HT1080 (cell line): ENCODE data around the gene HACE1. TPM values are rescaled to one million over a fixed set of nuclear protein-coding genes. Genes with fewer than 3 reads are reported as not detected.
"Not testable (repeated sequence)": the region's sequence is repeated elsewhere in the genome, so short reads cannot be mapped to it uniquely, and the experiment has no call there.

Source experiments
- DNase-seq: peaks from one replicate; pipeline ENCODE4 v3.0.0-alpha.2; 2015; ENCODE audit warnings: low read depth
- total RNA-seq: library from RNA; depleted of rRNA; stranded (reverse); fragments of >200 nt; shearing (Covaris generic); gene quantifications from 2 replicates; pipeline ENCODE4 v1.2.3, GENCODE V29; 2014

HACE1 gene
- total RNA-seq, 1 experiment from 2014 or later = 5.8 TPM

- no peak for DNase-seq
Measured at GRCh38 chr6:104835782-104836181, 23.9 kb downstream of the HACE1 start.

DNA sequence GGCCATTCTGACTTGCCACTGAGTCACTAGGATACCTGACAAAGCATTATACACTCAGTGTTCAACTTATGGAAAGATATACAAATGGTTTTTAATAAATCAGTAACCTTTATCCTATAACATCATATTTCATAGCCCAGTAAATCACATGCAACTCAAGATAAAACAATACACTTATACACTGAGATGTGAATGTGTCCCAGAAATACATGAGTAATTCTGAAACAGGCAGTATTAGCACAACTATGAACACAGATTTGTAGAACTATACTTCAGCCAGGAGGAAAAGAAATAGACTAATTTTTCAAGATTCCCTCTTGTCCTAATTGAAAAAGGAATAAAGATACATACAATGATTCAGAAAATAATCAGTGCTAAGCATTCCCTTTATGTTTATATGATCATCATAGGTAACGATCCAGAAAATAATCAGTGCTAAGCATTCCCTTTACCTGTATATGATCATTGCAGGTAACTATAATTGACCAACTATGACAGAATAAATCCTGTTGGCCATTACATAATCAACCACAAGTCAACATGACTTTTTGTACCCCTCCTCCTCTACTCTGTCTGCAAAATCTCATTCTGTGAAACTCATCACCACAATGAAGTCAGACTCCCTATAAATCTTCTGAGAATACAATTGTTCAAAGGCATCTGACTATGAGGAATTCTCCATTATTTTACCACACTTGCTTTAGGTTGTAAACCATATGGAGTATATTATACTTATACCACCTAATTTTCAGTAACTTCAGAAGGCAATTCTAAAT lies 30.3 kb downstream of the HACE1 start:
- no peak for DNase-seq

GRCh38 chr6:104828478-104828877 lies 31.2 kb downstream of the HACE1 start:
- no peak for DNase-seq

DNA sequence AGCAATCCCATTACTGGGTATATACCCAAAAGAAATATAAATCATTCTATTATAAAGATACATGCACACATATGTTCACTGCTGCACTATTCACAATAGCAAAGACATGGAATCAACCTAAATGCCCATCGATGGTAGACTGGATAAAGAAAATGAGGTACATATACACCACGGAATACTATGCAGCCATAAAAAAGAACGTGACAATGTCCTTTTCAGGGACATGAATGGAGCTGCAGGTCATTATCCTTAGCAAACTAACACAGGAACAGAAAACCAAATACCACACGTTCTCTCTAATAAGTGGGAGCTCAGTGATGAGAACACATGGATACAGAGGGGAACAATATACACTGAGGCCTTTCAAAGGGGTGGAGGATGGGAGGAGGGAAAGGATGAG lies 38.9 kb downstream of the HACE1 start:
- DNase-seq = not testable (repeated sequence)

- no peak for DNase-seq
Measured at GRCh38 chr6:104816125-104816524, 43.6 kb downstream of the HACE1 start.

DNA sequence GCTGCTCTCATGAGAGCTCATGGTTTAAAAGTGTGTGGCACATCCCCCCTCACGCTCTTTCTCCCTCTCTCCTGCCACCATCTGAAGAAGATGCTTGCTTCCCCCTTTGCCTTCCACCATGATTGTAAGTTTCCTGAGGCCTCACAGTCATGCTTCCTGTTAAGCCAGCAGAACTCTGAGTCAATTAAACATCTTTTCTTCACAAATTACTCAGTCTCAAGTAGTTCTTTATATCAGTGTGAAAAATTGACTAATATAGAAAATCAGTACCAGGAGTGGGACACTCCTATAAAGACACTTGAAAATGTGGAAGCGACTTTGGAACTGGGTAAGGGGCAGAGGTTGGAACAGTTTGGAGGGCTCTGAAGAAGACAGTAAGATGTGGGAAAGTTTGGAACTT lies 45.0 kb downstream of the HACE1 start:
- no peak for DNase-seq

- no peak for DNase-seq
Measured at GRCh38 chr6:104813552-104813951, 46.2 kb downstream of the HACE1 start.

DNA sequence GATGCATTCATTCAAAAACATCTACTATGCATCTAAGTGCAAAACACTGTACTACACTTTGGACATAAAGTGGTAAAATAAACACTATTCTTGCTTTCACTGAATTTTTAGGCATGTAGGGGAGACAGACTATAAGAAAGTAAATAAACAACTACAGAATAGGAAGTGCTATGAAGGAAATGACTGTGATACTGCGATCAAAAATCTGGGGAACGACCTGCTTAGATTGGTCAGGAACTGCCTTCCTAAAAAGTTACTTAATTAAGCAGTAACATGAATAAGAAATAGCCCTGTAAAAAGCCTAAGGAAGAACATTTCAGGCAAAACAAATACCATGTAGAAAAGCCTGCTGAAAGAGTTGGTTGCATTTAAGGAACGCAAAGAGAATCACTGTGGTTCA lies 50.6 kb downstream of the HACE1 start:
- DNase-seq = no peak

GRCh38 chr6:104805335-104805734 lies 54.4 kb downstream of the HACE1 start:
- DNase-seq = not testable (repeated sequence)

DNA sequence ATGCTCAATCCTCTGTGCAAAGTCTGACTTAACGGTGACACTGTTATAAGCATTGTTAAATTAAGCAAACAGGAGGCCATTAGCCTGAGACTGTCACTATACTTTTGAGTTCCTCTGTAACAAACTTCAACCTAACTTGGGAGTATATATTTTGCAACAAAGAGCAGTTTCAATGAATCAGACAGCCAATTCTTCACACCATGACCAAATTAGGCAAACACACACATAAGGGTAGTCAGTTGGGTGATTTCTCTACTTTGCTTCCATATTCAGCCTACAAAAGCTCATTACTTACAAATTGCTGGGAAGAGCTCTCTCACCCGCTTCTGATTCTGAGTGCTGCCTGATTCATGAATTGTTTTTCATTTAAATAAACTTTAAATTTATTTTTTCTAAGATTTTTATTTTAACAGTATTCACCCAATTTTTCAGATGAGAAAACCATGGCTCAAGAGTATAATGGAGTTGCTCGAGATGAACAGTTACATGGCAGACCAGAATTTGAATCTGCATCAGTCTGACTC lies 60.5 kb downstream of the HACE1 start:
- no peak for DNase-seq

- no peak for DNase-seq
Measured at GRCh38 chr6:104796031-104796785, 63.5 kb downstream of the HACE1 start.

DNA sequence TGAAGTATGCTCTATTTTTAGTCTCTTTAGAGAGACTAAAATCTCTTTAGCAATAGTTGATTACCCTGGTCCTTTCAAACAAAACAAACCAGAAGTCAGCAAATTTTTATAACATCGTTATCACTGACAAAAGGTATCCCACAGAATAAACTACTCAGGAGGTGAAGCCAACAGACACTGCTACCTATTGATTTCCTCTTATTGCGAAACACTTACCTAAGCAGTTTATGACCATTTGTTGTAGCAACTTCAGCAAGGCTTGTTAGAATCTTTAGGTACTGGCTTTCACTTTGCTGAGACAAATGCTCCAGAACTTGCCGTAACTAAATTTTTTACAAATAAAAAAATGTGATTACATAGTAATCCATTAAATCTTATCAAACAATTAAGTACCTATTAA lies 64.4 kb downstream of the HACE1 start:
- DNase-seq = no peak

GRCh38 chr6:104789770-104790190 lies 69.9 kb downstream of the HACE1 start:
- peak; percentile 82 for DNase-seq

- DNase-seq = no peak
Measured at GRCh38 chr6:104788400-104788799, 71.3 kb downstream of the HACE1 start.

DNA sequence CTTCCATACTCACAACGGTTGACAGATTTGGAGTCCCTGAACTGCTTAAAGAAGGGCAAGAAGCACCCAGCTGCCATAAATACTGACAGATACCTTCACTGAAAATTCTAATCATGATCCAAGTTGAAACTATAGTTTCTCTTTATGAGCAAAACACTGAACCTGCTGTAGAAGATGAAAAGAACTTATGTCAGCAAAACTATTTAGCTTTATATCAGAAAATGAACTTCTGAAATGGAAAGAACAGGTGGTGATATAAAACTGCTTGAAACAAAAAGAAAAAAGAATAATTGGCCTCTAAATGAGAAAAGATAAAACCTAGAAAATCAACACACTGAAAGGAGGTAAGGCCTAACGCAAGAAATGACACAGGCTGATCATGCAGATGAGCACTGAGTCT lies 72.4 kb downstream of the HACE1 start:
- DNase-seq = no peak

DNA sequence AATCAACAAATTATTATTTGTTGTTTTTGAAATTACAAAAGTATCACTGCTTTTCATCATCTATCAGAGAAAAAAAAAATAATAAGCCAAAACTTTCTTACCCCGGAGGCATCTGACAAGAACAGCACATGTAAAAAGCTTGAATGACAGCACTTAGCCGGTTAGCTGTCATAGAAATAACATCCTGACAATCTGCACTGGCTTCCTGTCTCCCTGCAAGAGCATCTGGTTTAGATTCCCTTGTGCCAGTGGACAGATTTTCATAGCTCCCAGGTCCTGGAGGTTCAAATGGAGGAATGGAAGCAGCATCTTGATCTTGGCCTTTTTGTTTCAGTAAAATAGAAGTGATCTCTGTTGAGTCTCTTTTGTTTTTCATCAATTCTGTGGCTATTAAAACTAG lies 74.8 kb downstream of the HACE1 start:
- DNase-seq = peak; percentile 61

- DNase-seq = peak; percentile 32
Measured at GRCh38 chr6:104771258-104771832, 88.4 kb downstream of the HACE1 start.

DNA sequence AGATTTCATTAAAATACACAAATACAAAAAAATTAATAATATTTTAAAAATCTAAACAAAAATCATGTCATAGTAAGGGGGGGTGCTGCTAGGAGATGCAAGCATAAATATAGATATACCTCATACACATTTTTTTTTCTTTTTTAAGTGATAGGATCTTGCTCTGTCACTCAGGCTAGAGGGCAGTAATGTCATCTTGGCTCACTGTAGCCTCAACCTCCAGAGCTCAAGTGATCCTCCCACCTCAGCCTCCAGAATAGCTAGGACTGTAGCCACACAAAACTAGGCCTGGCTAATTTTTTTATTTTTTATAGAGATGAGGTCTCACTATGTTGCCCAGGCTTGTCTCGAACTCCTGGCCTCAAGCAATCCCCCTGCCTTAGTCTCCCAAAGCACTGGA lies 90.8 kb downstream of the HACE1 start:
- DNase-seq = no peak

- DNase-seq = no peak
Measured at GRCh38 chr6:104766595-104766994, 93.1 kb downstream of the HACE1 start.

DNA sequence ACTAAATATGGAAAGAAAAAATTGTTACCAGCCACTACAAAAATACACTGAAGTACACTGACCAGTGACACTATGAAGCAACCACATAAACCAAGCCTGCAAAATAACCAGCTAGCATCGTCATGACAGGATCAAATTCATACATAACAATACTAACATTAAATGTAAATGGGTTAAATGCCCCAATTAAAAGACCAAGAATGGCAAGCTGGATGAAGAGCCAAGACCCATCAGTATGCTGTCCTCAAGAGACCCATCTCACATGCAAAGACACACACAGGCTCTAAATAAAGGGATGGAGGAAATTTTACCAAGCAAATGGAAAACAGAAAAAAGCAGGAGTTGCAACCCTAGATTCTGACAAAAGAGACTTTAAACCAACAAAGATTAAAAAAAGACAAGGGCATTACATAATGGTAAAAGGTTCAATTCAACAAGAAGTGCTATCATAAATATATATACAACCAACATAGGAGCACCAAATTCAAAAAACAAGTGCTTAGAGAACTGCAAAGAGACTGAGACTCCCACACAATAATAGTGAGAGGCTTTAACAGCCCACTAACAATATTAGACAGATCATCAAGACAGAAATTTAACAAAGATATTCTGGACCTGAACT lies 104.8 kb downstream of the HACE1 start:
- DNase-seq = no peak

- no peak for DNase-seq
Measured at GRCh38 chr6:104753251-104753650, 106.5 kb downstream of the HACE1 start.

DNA sequence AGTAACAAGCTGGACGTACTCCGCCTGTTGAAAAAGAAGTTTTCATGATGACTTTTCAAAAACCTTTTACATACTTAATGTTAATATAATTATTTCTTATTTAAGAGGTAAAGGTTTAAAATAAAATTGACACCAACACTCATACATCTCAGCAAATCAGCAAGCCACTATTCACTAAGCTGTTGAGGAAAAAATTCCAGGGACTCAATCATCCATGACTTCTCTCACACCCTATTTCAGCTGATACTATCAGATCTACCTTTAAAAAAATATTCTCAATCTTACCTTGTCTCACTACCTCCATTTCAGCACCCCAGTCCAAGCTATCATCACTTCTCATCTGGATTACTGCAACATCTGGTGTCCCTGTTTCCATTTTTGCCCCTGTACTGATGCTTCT lies 109.3 kb downstream of the HACE1 start:
- DNase-seq = no peak
